CD4-positive, alpha-beta T cell (primary cell): ENCODE measurements around the gene EHD4. TPM values are rescaled to one million over a fixed set of nuclear protein-coding genes. Genes with fewer than 3 reads are reported as not detected.

ENCODE experiments used
- ATAC-seq: fragments of 200-7000 bp; cut with Tn5 transposase; one replicate; pipeline ENCODE4 v1.10.0; 2022; ENCODE audit warnings: mild to moderate bottlenecking; ENCODE audit not compliant: poor library complexity
- CTCF ChIA-PET: fragments of 350-600 bp; sonication (Branson Sonifier 250); formaldehyde crosslinking; loops from one replicate; lab custom pipeline; 2021; ENCODE audit warnings: antibody characterized with exemption, inconsistent platforms; lab: Charles Lee
- POLR2A ChIA-PET: fragments of 350-600 bp; sonication (Branson Sonifier 250); formaldehyde crosslinking; loops from one replicate; lab custom pipeline; 2021; ENCODE audit warnings: antibody characterized with exemption, inconsistent platforms; lab: Charles Lee
- DNase-seq, 14 experiments: peaks; one replicate each; pipeline ENCODE4 v3.0.0-alpha.2; 2013 to 2020; ENCODE audit warnings: mixed read lengths in 2 of 14
- H3K27ac ChIP-seq, 2 donors: one replicate each; pipeline versions ENCODE4 v1.5.1 to v1.7.0; 2013; ENCODE audit warnings: low read length in 2 of 2, low read depth in 1 of 2, mild to moderate bottlenecking in 1 of 2
- H3K27me3 ChIP-seq, 2 experiments: 1 replicate in 1 of 2; 2 replicates in 1 of 2; pipeline versions ENCODE4 v1.6.1 to v1.7.0; 2013; ENCODE audit warnings: low read length in 2 of 2, control low read depth in 1 of 2, mild to moderate bottlenecking in 1 of 2, moderate library complexity in 1 of 2; ENCODE audit not compliant: insufficient read depth in 2 of 2, control insufficient read depth in 1 of 2
- H3K36me3 ChIP-seq: one replicate; pipeline ENCODE4 v1.6.1; 2013; ENCODE audit warnings: low read length, control low read depth; ENCODE audit not compliant: insufficient read depth
- H3K4me1 ChIP-seq: one replicate; pipeline ENCODE4 v1.6.1; 2013; ENCODE audit warnings: low read length, control low read depth; ENCODE audit not compliant: insufficient read depth
- H3K4me3 ChIP-seq: one replicate; pipeline ENCODE4 v1.5.1; 2013; ENCODE audit warnings: mild to moderate bottlenecking, low read length, moderate library complexity
- H3K9me3 ChIP-seq, 2 experiments: 1 replicate in 1 of 2; 2 replicates in 1 of 2; pipeline versions ENCODE4 v1.6.1 to v1.7.0; 2013; ENCODE audit warnings: low read length in 2 of 2, mild to moderate bottlenecking in 2 of 2, control low read depth in 1 of 2, moderate library complexity in 1 of 2; ENCODE audit not compliant: control insufficient read depth in 1 of 2, insufficient read depth in 1 of 2
- H3K27ac Mint-ChIP-seq: one replicate; pipeline ENCODE4 v1.8.0; 2020; ENCODE audit warnings: mixed read lengths
- H3K27me3 Mint-ChIP-seq: one replicate; pipeline ENCODE4 v1.8.0; 2021; ENCODE audit warnings: mixed read lengths
- H3K36me3 Mint-ChIP-seq: one replicate; pipeline ENCODE4 v1.8.0; 2021; ENCODE audit warnings: low read depth, mixed read lengths
- H3K4me1 Mint-ChIP-seq: one replicate; pipeline ENCODE4 v1.8.0; 2021; ENCODE audit warnings: low read depth, mixed read lengths
- H3K4me3 Mint-ChIP-seq: one replicate; pipeline ENCODE4 v1.8.0; 2020; ENCODE audit warnings: mild to moderate bottlenecking, mixed read lengths
- H3K9me3 Mint-ChIP-seq: one replicate; pipeline ENCODE4 v1.8.0; 2020; ENCODE audit warnings: mixed read lengths
- intact Hi-C, 2 experiments: fragments of 100-400 bp; cut with DNase I in 1 of 2; cut with micrococcal nuclease in 1 of 2; formaldehyde crosslinking; loops; one replicate each; pipeline versions ENCODE4 v1.15.1 to v1.9.0; 2023 to 2025; cut with DNase I, micrococcal nuclease
- total RNA-seq, 174 experiments: library from RNA in 2 of 174; stranded (reverse) in 2 of 174; gene quantifications; one replicate each; pipeline ENCODE4 v1.2.3 and lab custom pipeline; 2021 to 2026
- TF ChIP-seq, protein P1 (sequence below): fragments of 200-600 bp; IDR thresholded peaks from one replicate; pipeline ENCODE4 v1.8.0; 2022; ENCODE audit warnings: antibody characterized with exemption, mild to moderate bottlenecking

The EHD4 gene
- total RNA-seq, 2 experiments from 2014 or later, result 39.8 to 40.5 TPM

DNA sequence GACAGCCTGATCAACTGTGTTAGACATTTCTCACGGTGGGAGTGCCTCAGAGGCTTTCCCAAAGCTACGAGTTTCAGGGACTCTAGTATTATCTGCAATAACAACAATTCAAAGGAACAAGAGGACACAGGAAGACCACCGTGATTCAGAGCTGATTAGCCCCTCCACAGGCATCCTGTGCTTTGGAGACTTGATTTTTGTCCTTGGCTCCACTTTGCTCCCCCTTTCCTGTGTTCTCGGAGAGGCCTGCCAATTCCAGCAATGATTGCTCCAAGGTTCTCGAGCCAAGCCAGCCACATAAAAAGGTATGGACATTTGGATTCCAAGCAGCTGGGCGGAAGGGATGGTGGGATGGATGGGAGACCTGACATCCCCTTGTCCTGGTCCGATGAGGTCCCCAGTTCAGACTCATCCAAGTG lies 14.3 kb downstream of the EHD4 start:
- ATAC-seq (no peak), DNase-seq (no peak)
- no peaks in the 10 kb centered on the region for H3K27me3 Mint-ChIP-seq
- ChIA-PET POLR2A (no interaction called here), CTCF (interaction anchor here (1.3 kb wide), 1 partner anchor 21 kb away, joined by 7 read pairs; no protein-coding TSS in a partner anchor)
- TF ChIP-seq, protein P1, sequence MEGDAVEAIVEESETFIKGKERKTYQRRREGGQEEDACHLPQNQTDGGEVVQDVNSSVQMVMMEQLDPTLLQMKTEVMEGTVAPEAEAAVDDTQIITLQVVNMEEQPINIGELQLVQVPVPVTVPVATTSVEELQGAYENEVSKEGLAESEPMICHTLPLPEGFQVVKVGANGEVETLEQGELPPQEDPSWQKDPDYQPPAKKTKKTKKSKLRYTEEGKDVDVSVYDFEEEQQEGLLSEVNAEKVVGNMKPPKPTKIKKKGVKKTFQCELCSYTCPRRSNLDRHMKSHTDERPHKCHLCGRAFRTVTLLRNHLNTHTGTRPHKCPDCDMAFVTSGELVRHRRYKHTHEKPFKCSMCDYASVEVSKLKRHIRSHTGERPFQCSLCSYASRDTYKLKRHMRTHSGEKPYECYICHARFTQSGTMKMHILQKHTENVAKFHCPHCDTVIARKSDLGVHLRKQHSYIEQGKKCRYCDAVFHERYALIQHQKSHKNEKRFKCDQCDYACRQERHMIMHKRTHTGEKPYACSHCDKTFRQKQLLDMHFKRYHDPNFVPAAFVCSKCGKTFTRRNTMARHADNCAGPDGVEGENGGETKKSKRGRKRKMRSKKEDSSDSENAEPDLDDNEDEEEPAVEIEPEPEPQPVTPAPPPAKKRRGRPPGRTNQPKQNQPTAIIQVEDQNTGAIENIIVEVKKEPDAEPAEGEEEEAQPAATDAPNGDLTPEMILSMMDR, result no peak
- peaks cover 22% of the 10 kb centered on the region for H3K4me1 Mint-ChIP-seq
- H3K36me3 Mint-ChIP-seq, result peaks cover 28% of the 10 kb centered on the region
- H3K4me3 ChIP-seq, result no peak overlapping the region
- H3K27ac Mint-ChIP-seq, result no peak overlapping the region
- no peaks in the 10 kb centered on the region for H3K27me3 ChIP-seq
- peaks cover 8% of the 10 kb centered on the region for H3K36me3 ChIP-seq
- H3K4me3 Mint-ChIP-seq, result no peak overlapping the region
- peaks cover 13% of the 10 kb centered on the region for H3K4me1 ChIP-seq
- no peaks in the 10 kb centered on the region for H3K9me3 Mint-ChIP-seq
- no peak overlapping the region for H3K27ac ChIP-seq
- H3K9me3 ChIP-seq, result no peaks in the 10 kb centered on the region
- intact Hi-C loops, result no loop called here

DNA sequence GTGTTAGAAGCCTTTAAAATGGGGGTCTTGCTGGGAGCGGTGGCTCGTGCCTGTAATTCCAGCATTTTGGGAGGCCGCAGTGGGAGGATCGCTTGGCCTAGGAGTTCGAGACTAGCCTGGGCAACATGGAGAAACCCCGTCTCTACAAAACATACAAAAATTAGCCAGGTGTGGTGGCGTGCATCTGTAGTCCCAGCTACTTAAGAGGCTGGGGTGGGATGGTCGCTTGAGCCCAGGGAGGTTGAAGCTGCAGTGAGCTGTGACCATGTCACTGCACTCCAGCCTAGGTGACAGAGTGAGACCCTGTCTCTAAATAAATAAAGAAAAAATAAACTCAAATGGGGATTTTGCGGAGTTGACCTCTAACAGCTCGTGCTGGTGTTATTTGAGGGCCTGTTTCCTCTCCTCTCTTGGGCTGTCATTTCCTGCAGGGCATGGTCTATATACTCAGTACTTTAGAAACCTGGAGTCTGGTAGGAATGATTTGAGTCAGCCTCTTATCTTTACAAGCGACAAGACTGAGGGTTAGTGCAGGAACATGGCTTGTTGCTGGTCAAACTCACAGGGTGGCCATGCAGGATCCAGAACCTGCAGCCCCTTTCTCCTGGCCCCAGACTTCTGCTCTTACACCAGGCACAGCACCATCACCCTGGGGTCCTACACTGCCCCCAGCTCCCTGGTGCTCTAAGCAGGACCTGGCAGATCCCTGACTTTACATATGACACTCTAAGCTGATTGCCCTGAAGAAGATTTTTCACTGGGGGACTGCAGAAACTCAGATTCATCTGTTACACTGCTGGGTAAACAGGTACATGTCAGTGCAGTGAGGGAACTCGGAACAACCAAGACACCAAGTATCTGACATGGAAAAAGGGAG lies 15.1 kb downstream of the EHD4 start:
- ChIA-PET POLR2A (no interaction called here), CTCF (interaction anchor here (1.3 kb wide), 2 partner anchors 20 to 33 kb away, joined by 3 to 7 read pairs; no protein-coding TSS in a partner anchor)
- peaks cover 21% of the 10 kb centered on the region for H3K4me1 Mint-ChIP-seq
- no peak for DNase-seq
- H3K27me3 Mint-ChIP-seq, result no peaks in the 10 kb centered on the region
- H3K9me3 ChIP-seq, result no peaks in the 10 kb centered on the region
- ATAC-seq, result no peak
- H3K27ac ChIP-seq, result no peak overlapping the region
- peaks cover 35% of the 10 kb centered on the region for H3K36me3 Mint-ChIP-seq
- H3K27ac Mint-ChIP-seq, result no peak overlapping the region
- peaks cover 13% of the 10 kb centered on the region for H3K4me1 ChIP-seq
- no peaks in the 10 kb centered on the region for H3K9me3 Mint-ChIP-seq
- intact Hi-C loops, result no loop called here
- TF ChIP-seq, protein P1, result no peak
- H3K27me3 ChIP-seq, result no peaks in the 10 kb centered on the region
- H3K4me3 Mint-ChIP-seq, result no peak overlapping the region
- no peak overlapping the region for H3K4me3 ChIP-seq
- peaks cover 13% of the 10 kb centered on the region for H3K36me3 ChIP-seq

DNA sequence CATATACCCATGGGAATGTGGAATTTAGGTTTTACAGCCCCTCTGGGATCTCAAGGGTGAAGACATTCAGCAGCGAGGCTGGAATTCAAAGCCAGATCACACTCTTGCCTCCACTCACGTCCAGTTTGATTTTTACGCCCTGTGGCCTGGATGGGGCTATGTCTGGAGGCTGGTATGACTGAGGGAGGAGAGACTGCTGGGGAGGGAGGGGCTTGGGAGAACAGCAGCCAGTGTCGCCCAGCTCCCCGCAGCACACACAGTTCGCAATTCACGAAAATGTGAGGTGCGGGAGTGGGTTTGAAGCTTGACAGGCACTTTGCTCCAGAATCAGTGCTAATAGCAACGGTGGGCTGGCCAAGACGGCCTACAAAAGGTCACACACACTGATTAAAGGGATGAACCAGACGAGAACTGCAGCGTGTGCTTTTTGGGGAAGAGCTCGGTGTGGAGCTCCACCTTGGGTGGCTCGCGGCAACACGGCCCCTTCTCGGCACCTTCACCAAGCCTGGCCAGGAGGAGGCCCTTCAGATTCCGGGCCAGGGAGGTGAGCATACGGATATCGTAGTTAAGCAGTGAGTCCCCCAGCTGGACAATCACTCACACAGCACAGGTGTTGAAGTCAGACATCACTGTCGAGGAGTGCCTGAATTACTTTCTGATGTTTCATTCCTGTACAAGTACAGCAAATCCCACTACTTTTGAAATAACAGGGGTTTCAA lies 16.4 kb downstream of the EHD4 start:
- H3K36me3 Mint-ChIP-seq, result peaks cover 46% of the 10 kb centered on the region
- H3K27me3 ChIP-seq, result no peaks in the 10 kb centered on the region
- POLR2A ChIA-PET, result no interaction called here
- H3K36me3 ChIP-seq, result peaks cover 21% of the 10 kb centered on the region
- H3K27ac ChIP-seq, result no peak overlapping the region
- no peak overlapping the region for H3K4me3 Mint-ChIP-seq
- no peak overlapping the region for H3K4me3 ChIP-seq
- no peak overlapping the region for H3K27ac Mint-ChIP-seq
- H3K9me3 ChIP-seq, result no peaks in the 10 kb centered on the region
- TF ChIP-seq, protein P1, result no peak
- H3K4me1 ChIP-seq, result peaks cover 13% of the 10 kb centered on the region
- no peaks in the 10 kb centered on the region for H3K27me3 Mint-ChIP-seq
- intact Hi-C loops, result no loop called here
- peaks cover 8% of the 10 kb centered on the region for H3K4me1 Mint-ChIP-seq
- H3K9me3 Mint-ChIP-seq, result no peaks in the 10 kb centered on the region
- CTCF ChIA-PET, result no interaction called here
- DNase-seq, result no peak
- ATAC-seq, result no peak
